OCI-LY7 (cell line): Measurements from ENCODE around the gene CXCL12. TPM values are rescaled to one million over a fixed set of nuclear protein-coding genes. Genes with fewer than 3 reads are reported as not detected.

Experiments
- BruUV-seq: library from RNA; stranded (reverse); fragments of 400-500 nt; replicated peaks from 2 replicates; lab custom pipeline; 2021; lab: Mats Ljungman, UMichigan
- CTCF ChIA-PET: fragments of 300-600 bp; sonication (Branson Sonifier 250); formaldehyde crosslinking; loops from one replicate; lab custom pipeline; 2022; ENCODE audit warnings: antibody characterized with exemption; ENCODE audit not compliant: unreplicated experiment; lab: Charles Lee
- POLR2A ChIA-PET: fragments of 300-600 bp; sonication (Branson Sonifier 250); formaldehyde crosslinking; loops from one replicate; lab custom pipeline; 2022; ENCODE audit warnings: antibody characterized with exemption; lab: Charles Lee
- DNase-seq: peaks from one replicate; pipeline ENCODE4 v3.0.0-alpha.2; 2015; ENCODE audit warnings: low spot score
- H2AFZ ChIP-seq: fragments of 200-600 bp; sonication (generic), shearing (Covaris generic); 2 replicates; pipeline ENCODE4 v1.6.1; 2014; ENCODE audit warnings: mild to moderate bottlenecking, antibody characterized with exemption, low read length, moderate library complexity
- H3K27ac ChIP-seq: fragments of 200-600 bp; sonication (generic); 2 replicates; pipeline ENCODE4 v1.5.1; 2014; ENCODE audit warnings: mixed run types, low read depth, mild to moderate bottlenecking, moderate library complexity, low read length, inconsistent platforms; ENCODE audit not compliant: poor library complexity, severe bottlenecking
- H3K36me3 ChIP-seq: fragments of 200-600 bp; sonication (generic); 2 replicates; pipeline ENCODE4 v1.6.1; 2014; ENCODE audit warnings: mild to moderate bottlenecking, antibody characterized with exemption, low read length, moderate library complexity, mixed read lengths; ENCODE audit not compliant: insufficient read depth
- H3K4me1 ChIP-seq: fragments of 200-600 bp; sonication (generic); 2 replicates; pipeline ENCODE4 v1.5.1; 2014; ENCODE audit warnings: mild to moderate bottlenecking, low read length; ENCODE audit not compliant: insufficient read depth, poor library complexity, severe bottlenecking
- H3K4me2 ChIP-seq: fragments of 200-600 bp; sonication (generic); 2 replicates; pipeline ENCODE4 v1.6.1; 2014; ENCODE audit warnings: mild to moderate bottlenecking, low read length
- H3K4me3 ChIP-seq: fragments of 200-600 bp; sonication (generic); 2 replicates; pipeline ENCODE4 v1.5.1; 2014; ENCODE audit warnings: mild to moderate bottlenecking, low read depth, low read length; ENCODE audit not compliant: poor library complexity, severe bottlenecking
- H3K79me2 ChIP-seq: fragments of 200-600 bp; sonication (generic); 2 replicates; pipeline ENCODE4 v1.6.1; 2016; ENCODE audit warnings: low read depth, mild to moderate bottlenecking, low read length, moderate library complexity, mixed read lengths; ENCODE audit not compliant: insufficient read depth
- H3K9me2 ChIP-seq: fragments of 200-600 bp; sonication (generic); 2 replicates; pipeline ENCODE4 v1.6.1; 2016; ENCODE audit warnings: mild to moderate bottlenecking, low read length, mixed read lengths; ENCODE audit not compliant: insufficient read depth
- H3K9me3 ChIP-seq: fragments of 200-600 bp; sonication (generic); 2 replicates; pipeline ENCODE4 v1.6.1; 2014; ENCODE audit warnings: mild to moderate bottlenecking, mixed run types, low read length, mixed read lengths
- H4K20me1 ChIP-seq: fragments of 200-600 bp; sonication (generic); 2 replicates; pipeline ENCODE4 v1.6.1; 2014; ENCODE audit warnings: mild to moderate bottlenecking, antibody characterized with exemption, low read length, moderate library complexity, mixed read lengths; ENCODE audit not compliant: insufficient read depth
- CTCF ChIP-seq: fragments of 200-600 bp; sonication (generic); conservative IDR thresholded peaks from 2 replicates; pipeline ENCODE4 v1.5.1; 2014; ENCODE audit warnings: mild to moderate bottlenecking, antibody characterized with exemption, low read length, moderate library complexity, mixed read lengths
- EZH2phosphoT487 ChIP-seq: fragments of 200-600 bp; sonication (generic); IDR thresholded peaks from 2 replicates; pipeline ENCODE4 v1.6.1; 2018; ENCODE audit warnings: low read depth, borderline replicate concordance, mild to moderate bottlenecking, mixed run types, antibody characterized with exemption, low read length, moderate library complexity, mixed read lengths
- intact Hi-C: fragments of 100-400 bp; cut with micrococcal nuclease; formaldehyde crosslinking; loops from one replicate; pipeline ENCODE4 v1.10.0; 2022; ENCODE audit not compliant: unreplicated experiment
- total RNA-seq, 2 experiments: library from RNA; depleted of rRNA in 1 of 2; stranded (reverse); fragments of >200 nt in 1 of 2; shearing (Covaris generic) in 1 of 2; gene quantifications; 2 replicates each; pipeline ENCODE4 v1.2.3, GENCODE V29; 2014 to 2022

The CXCL12 gene
- total RNA-seq, 2 experiments from 2014 or later = not detected

GRCh38 chr10:44333511-44333910 lies 51.4 kb downstream of the CXCL12 start:
- TF ChIP-seq EZH2phosphoT487 (no peak), CTCF (no peak)
- no peak for DNase-seq
- ChIA-PET CTCF (no interaction called here), POLR2A (no interaction called here)
- Histone ChIP-seq H3K9me2 (no peaks in the 10 kb centered on the region), H2AFZ (no peak overlapping the region), H3K4me1 (no peaks in the 10 kb centered on the region), H3K79me2 (no peaks in the 10 kb centered on the region), H3K9me3 (no peaks in the 10 kb centered on the region), H3K27ac (no peak overlapping the region), H3K4me2 (no peak overlapping the region), H4K20me1 (no peaks in the 10 kb centered on the region), H3K4me3 (no peak overlapping the region), H3K36me3 (no peaks in the 10 kb centered on the region)
- no TSS peak for BruUV-seq
- intact Hi-C loops = no loop called here

DNA sequence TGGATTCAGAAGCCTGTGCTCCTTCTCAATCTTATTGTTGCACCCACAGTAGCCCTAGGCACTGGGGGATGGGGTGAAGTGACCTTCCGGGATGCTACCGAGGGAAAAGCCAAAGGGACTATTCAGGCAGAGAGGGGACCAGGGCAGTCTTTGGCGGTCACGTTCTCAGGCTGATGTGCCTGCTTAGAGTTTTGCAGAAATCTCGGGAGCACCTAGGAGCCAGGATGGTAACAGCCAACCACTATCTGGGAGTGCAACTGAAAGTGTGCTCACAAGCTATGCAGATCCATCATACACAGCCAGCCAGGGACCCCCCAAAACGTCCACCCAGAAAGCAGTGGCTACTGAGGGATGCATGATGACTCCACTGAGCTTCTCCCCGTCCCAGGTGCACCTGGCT lies 52.4 kb downstream of the CXCL12 start:
- H3K79me2 ChIP-seq = no peaks in the 10 kb centered on the region
- no peak overlapping the region for H3K4me2 ChIP-seq
- ChIA-PET CTCF (no interaction called here), POLR2A (no interaction called here)
- H4K20me1 ChIP-seq = no peaks in the 10 kb centered on the region
- DNase-seq = no peak
- no peak overlapping the region for H3K4me3 ChIP-seq
- H3K4me1 ChIP-seq = no peaks in the 10 kb centered on the region
- intact Hi-C loops = no loop called here
- no peaks in the 10 kb centered on the region for H3K9me2 ChIP-seq
- H3K9me3 ChIP-seq = no peaks in the 10 kb centered on the region
- no peaks in the 10 kb centered on the region for H3K36me3 ChIP-seq
- TF ChIP-seq EZH2phosphoT487 (no peak), CTCF (no peak)
- no TSS peak for BruUV-seq
- no peak overlapping the region for H3K27ac ChIP-seq
- no peak overlapping the region for H2AFZ ChIP-seq

DNA sequence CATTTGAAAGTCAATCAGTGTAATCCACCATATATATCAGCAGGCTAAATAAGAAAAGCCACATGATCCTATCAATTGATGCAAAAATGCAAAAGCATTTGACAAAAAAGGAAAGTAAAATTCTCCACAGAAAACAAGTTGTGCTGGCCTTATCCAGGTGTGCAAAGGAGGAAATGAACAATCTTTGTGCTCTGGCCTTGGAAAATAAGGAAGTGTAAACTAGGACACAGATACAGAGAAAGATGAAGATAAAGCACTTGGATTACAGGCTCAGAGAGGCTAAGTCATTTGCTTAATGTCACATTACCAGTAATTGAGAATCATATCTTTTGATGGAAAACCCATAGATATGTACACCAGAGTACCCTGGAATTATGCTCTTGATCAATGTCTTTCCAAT lies 54.5 kb downstream of the CXCL12 start:
- Histone ChIP-seq H2AFZ (no peak overlapping the region), H3K4me3 (no peak overlapping the region), H3K4me1 (no peaks in the 10 kb centered on the region), H4K20me1 (no peaks in the 10 kb centered on the region), H3K36me3 (no peaks in the 10 kb centered on the region), H3K4me2 (no peak overlapping the region), H3K9me3 (no peaks in the 10 kb centered on the region), H3K27ac (no peak overlapping the region), H3K9me2 (no peaks in the 10 kb centered on the region), H3K79me2 (no peaks in the 10 kb centered on the region)
- TF ChIP-seq CTCF (no peak), EZH2phosphoT487 (no peak)
- CTCF ChIA-PET = no interaction called here
- no TSS peak for BruUV-seq
- POLR2A ChIA-PET = no interaction called here
- intact Hi-C loops = no loop called here
- no peak for DNase-seq
